ENCODE measurements around the gene FBXL14. TPM values are rescaled to one million over a fixed set of nuclear protein-coding genes. Genes with fewer than 3 reads are reported as not detected.

FBXL14 gene
- total RNA-seq, 3 donors from 2014 or later = 29.4 to 39.6 (median 33.6) TPM

DNA sequence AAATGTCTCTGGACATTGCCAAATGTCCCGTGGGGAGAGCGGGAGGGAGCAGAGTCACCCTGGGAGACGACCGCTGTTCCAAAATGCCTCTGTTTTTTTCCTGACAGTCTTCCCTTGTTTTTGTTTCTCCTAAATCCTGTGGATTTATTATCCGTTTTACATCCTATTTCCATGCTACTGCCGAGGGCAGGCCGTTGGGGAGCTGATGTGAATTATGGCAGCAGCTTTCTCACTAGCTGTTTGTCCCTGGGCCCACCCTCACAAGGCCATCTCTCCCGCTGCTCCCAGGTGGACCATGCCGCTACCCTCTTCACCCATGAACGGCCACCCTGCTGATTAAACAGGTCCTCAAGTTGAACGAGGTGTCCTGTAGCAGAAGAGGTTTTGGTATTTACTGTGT, 55.2 kb downstream of the FBXL14 start:
- intact Hi-C loops (cut with DNase I, micrococcal nuclease) = no loop called here
- Histone ChIP-seq H3K9me3 (no peaks in the 10 kb centered on the region), H3K36me3 (ENCODE audit: low read depth) (no peaks in the 10 kb centered on the region), H3K4me1 (ENCODE audit: low read depth) (no peaks in the 10 kb centered on the region), H3K4me3 (no peak overlapping the region)
- no peak for ATAC-seq
- DNase-seq = no peak
- TF ChIP-seq, protein P1, sequence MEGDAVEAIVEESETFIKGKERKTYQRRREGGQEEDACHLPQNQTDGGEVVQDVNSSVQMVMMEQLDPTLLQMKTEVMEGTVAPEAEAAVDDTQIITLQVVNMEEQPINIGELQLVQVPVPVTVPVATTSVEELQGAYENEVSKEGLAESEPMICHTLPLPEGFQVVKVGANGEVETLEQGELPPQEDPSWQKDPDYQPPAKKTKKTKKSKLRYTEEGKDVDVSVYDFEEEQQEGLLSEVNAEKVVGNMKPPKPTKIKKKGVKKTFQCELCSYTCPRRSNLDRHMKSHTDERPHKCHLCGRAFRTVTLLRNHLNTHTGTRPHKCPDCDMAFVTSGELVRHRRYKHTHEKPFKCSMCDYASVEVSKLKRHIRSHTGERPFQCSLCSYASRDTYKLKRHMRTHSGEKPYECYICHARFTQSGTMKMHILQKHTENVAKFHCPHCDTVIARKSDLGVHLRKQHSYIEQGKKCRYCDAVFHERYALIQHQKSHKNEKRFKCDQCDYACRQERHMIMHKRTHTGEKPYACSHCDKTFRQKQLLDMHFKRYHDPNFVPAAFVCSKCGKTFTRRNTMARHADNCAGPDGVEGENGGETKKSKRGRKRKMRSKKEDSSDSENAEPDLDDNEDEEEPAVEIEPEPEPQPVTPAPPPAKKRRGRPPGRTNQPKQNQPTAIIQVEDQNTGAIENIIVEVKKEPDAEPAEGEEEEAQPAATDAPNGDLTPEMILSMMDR (IDR thresholded peaks at IDR 0.05) = no peak

DNA sequence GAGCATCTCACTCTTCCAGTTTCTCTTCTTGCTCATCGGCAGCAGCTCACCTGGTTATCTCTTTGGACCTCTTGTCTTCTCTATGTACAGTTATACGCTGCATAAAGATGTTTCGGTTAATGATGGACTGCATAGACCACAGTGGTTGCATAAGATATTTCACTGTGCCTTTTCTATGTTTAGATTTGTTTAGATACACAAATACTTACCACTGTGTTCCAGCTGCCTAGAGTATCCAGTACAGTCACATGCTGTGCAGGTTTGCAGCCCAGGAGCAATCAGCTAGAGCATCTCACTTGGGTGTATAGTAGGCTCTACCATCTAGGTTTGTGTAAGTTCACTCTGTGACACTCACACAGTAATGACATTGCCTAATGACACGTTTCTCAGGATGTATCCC, 57.6 kb downstream of the FBXL14 start:
- Histone ChIP-seq H3K36me3 (ENCODE audit: low read depth) (no peaks in the 10 kb centered on the region), H3K4me1 (ENCODE audit: low read depth) (no peaks in the 10 kb centered on the region), H3K9me3 (no peaks in the 10 kb centered on the region), H3K4me3 (no peak overlapping the region)
- intact Hi-C loops (cut with DNase I, micrococcal nuclease) = no loop called here
- TF ChIP-seq, protein P1 (IDR thresholded peaks at IDR 0.05) = no peak
- DNase-seq (no peak), ATAC-seq (no peak)

DNA sequence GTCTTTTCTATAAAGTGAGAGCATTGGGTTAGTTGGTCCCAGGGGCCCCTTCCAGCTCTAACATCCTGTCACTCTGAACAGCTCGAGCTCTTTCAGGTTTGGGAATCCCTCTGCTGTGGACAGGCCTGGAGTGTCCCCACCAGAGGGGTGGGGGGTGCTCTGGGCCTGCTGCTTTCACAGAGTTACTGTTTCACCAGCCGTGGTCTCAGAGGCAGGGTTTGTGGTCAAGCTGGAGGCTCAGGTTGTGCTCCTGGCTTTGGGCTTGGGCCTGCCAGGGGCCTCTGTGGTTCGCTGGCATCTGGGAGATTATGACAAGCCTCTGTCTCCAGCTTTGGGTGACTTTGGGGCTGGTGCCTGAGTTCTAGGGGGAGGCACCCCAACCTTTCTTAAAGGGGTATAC, 59.6 kb downstream of the FBXL14 start:
- TF ChIP-seq, protein P1 (IDR thresholded peaks at IDR 0.05) = no peak
- Histone ChIP-seq H3K36me3 (ENCODE audit: low read depth) (no peaks in the 10 kb centered on the region), H3K4me1 (ENCODE audit: low read depth) (peaks cover 6% of the 10 kb centered on the region), H3K9me3 (no peaks in the 10 kb centered on the region), H3K4me3 (no peak overlapping the region)
- ATAC-seq = no peak
- intact Hi-C loops (cut with DNase I, micrococcal nuclease) = no loop called here
- DNase-seq = no peak

DNA sequence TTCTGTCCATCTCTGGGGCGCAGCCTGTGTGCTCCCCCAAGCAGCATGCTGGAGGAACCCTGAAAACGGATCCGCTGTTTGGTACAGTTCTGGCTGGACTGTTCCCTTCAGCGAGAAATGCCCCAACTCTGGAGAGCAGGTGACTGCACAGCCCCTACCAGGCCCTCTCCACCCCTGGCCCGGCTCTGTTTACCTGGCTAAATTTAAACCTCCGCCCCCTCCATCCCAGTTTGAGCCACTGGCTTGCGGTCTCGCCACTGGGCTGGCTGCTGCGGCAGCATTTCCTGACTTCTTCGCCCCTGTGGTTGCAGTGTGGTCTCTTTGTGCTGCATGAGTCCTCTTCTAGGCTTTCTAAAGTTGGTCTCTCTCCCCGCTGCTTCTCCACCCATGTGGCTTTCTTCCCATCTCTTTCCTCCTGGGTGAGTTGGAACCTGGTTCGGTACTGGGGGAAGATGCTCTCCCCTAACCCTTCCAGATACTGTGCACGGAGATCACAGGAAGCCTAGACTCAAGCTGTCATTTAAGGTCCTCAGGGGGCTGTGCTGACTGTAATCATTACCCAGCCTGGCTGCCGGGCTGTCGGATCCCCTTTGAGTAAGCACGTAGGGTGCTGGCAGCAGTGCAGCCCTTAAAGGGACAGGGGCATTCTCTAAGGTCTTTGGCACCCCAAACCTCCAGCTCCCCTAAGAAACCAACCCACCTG, 60.6 kb downstream of the FBXL14 start:
- H3K36me3 ChIP-seq (ENCODE audit: low read depth) = no peaks in the 10 kb centered on the region
- peaks cover 6% of the 10 kb centered on the region for H3K4me1 ChIP-seq (ENCODE audit: low read depth)
- no peaks in the 10 kb centered on the region for H3K9me3 ChIP-seq
- peak; percentile 9 for ATAC-seq
- no peak overlapping the region for H3K4me3 ChIP-seq
- TF ChIP-seq, protein P1 (IDR thresholded peaks at IDR 0.05) = no peak
- intact Hi-C loops (cut with DNase I, micrococcal nuclease) = no loop called here
- DNase-seq = peak in 1 of 3 donors; percentile 41

DNA sequence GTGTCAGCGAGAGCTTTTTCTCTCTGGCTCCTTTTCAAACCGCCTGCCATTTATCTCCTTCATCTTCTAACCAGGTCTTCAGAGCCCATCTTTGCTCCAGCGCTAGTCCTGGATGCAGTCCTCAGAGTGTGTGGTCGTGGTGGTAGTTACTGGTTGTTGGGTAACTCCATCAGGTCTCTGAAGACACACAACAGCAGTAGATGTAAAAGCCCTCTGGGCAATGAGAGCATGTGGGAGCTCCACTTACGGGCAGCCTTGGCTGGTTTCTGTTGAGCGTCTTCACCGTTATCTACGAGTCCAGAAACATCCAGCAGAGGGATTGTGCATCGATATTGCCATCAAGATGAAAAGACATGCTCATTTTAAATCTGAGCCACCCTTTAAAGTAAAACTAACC, 61.2 kb downstream of the FBXL14 start:
- peaks cover 6% of the 10 kb centered on the region for H3K4me1 ChIP-seq (ENCODE audit: low read depth)
- H3K36me3 ChIP-seq (ENCODE audit: low read depth) = no peaks in the 10 kb centered on the region
- no peak for ATAC-seq
- DNase-seq = no peak
- TF ChIP-seq, protein P1 (IDR thresholded peaks at IDR 0.05) = no peak
- H3K4me3 ChIP-seq = no peak overlapping the region
- H3K9me3 ChIP-seq = no peaks in the 10 kb centered on the region
- intact Hi-C loops (cut with DNase I, micrococcal nuclease) = no loop called here
